ENCODE measurements around the gene KLK4.

- TF ChIP-seq CTCF (IDR thresholded peaks at IDR 0.05) (no peak), POLR2A (IDR thresholded peaks at IDR 0.05) (peak in 1 of 2 donors; percentile 67)
Measured at GRCh38 chr19:50873056-50873455, 38.1 kb downstream of the KLK4 start, which contains the start of gene KLK2.

Data from thyroid gland (tissue), 4 donors.